Heart right ventricle (tissue), 16 donors: ENCODE results near the gene TMPRSS4. TPM values are rescaled to one million over a fixed set of nuclear protein-coding genes. Genes with fewer than 3 reads are reported as not detected.

ENCODE experiments used
- ATAC-seq, 8 donors: fragments of 200-7000 bp; cut with Tn5 transposase; one replicate each; pipeline ENCODE4 v1.9.1; 2020; ENCODE audit warnings: mild to moderate bottlenecking in 8 of 8, moderate library complexity in 8 of 8, moderate number of reproducible peaks in 1 of 8
- DNase-seq, 2 donors: peaks; one replicate each; pipeline ENCODE4 v3.0.0-alpha.2; 2020
- H3K27ac ChIP-seq, 10 donors: fragments of 200-600 bp; sonication (generic) in 2 of 10; one replicate each; pipeline versions ENCODE4 v1.5.0 to v1.8.0; 2020 to 2022; ENCODE audit warnings: mild to moderate bottlenecking in 3 of 10
- H3K27me3 ChIP-seq, 7 donors: fragments of 200-600 bp; one replicate each; pipeline ENCODE4 v1.8.0; 2021 to 2022; ENCODE audit warnings: mild to moderate bottlenecking in 2 of 7
- H3K36me3 ChIP-seq, 9 donors: fragments of 200-600 bp; sonication (generic) in 1 of 9; one replicate each; pipeline versions ENCODE4 v1.5.0 to v1.8.0; 2020 to 2022; ENCODE audit warnings: mild to moderate bottlenecking in 2 of 9
- H3K4me1 ChIP-seq, 9 donors: fragments of 200-600 bp; sonication (generic) in 1 of 9; one replicate each; pipeline versions ENCODE4 v1.5.0 to v1.8.0; 2020 to 2022; ENCODE audit warnings: mild to moderate bottlenecking in 4 of 9
- H3K4me3 ChIP-seq, 10 donors: fragments of 200-600 bp; sonication (generic) in 2 of 10; one replicate each; pipeline versions ENCODE4 v1.5.0 to v1.8.0; 2020 to 2022; ENCODE audit warnings: mild to moderate bottlenecking in 7 of 10, moderate library complexity in 2 of 10
- H3K9me3 ChIP-seq, 11 donors: fragments of 200-600 bp in 10 of 11; sonication (generic) in 2 of 11; one replicate each; pipeline versions ENCODE4 v1.5.0 to v1.8.0; 2013 to 2022; ENCODE audit warnings: mild to moderate bottlenecking in 2 of 11, control low read depth in 1 of 11, moderate library complexity in 1 of 11
- WGBS, 2 donors: extraction: QIAGEN DNeasy Blood & Tissue Kit; methylation state at CpG; one replicate each; pipeline ENCODE4 v1.1.7; 2013; ENCODE audit warnings: inconsistent platforms in 1 of 2; 5-methylcytosine and 5-hydroxymethylcytosine counted together
- intact Hi-C, 10 donors: fragments of 100-400 bp; cut with DNase I; formaldehyde crosslinking; loops; one replicate each; pipeline versions ENCODE4 v1.11.1 to v1.14.2; 2022
- polyA plus RNA-seq, 2 donors: library from polyadenylated mRNA; stranded (reverse); fragments of 200-250 nt; gene quantifications; one replicate each; pipeline ENCODE4 v1.2.3, GENCODE V29; 2013
- total RNA-seq, 10 donors: library from RNA; stranded (reverse); fragmentation: NEBNext Ultra II Directional in 3 of 10; extraction: Animal tissue kit (Norgen Biotek cat#: 25700) in 3 of 10; gene quantifications; one replicate each; pipeline versions ENCODE4 v1.2.1 to v1.2.4, GENCODE V29; 2021 to 2023
- TF ChIP-seq, protein P1 (sequence below), 9 donors: fragments of 200-600 bp; sonication (generic) in 2 of 9; IDR thresholded peaks; one replicate each; pipeline versions ENCODE4 v1.5.0 to v1.8.0; 2021 to 2022; ENCODE audit warnings: antibody characterized with exemption in 9 of 9, mild to moderate bottlenecking in 5 of 9, moderate library complexity in 1 of 9
- donor health status: Arrhythmogenic right ventricular cardiomyopathy.
- donor health status: ischemic (EF 13 %, LVEDD 7.1; RV severe dilation, severe dysfunction).
- donor health status: healthy with polysubstance abuse.
- donor health status: DM: no; HTN: yes; CAD: no.
- donor health status: DM: no; HTN: no; CAD: no.
- donor health status: ischemic (EF 25% LVEDD 6.9; RV normal size, moderate dysfunction).
- donor health status: ischemic (EF 25% LVEDD 5.7; RV mildly dilated, moderate dysfunction).
- donor health status: healthy.
- donor health status: DM: yes; HTN: yes; CAD: no.
- donor health status: Ischemic cardiomyopathy.
- donor health status: ischemic (EF 35%, LVEDD 5.7; RV mildly dilated, moderate dysfunction).
- donor health status: nonischemic (EF 11% LVEDD 7.7; RV severe dilation, severe dysfunction).
- donor health status: DM: yes; HTN: yes; CAD: no.
- donor health status: PGD.
- donor health status: ischemic (EF 29% LVEDD 5.4; RV normal size, mild dysfunction).
- donor health status: nonischemic (EF 23%, LVEDD 6.1; RV moderate dilation, normal function).

Gene TMPRSS4
- total and polyA plus RNA-seq, 12 donors, result 0.34 to 1.4 (median 0.84) TPM; not detected in 8

DNA sequence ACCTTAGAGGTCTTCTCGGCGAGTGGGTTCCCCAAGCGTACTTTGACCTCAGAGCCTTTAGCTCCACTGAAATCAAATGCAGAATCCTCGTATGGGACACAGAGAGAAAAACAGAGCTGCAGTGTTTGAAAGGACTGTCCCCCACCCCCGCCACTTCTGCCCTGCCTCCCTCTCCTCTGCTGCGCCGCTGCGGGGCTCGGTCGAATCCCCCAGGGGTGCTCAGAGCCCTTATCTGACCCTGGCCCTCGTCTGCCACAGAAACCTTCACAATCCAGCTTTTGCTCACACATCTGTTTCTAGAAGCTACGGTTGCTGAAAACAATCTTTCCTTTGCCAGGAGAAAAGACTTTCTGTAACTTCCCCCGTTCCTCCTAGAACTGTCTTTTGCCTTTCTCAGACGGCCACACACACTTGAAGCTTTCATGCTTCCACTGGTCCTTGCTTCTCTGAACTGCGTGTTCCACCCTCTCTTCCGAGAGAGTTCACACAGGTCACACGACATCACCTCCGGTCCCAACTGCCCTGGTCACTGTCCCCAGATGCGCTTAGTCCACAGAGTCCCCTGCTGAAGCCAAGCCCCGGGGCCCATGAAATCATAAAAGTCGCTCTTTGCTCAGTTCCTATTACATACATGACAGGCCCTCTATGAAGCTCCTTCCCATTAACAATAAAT is 6.1 kb downstream of the TMPRSS4 start:
- Histone ChIP-seq H3K9me3 (peaks cover 0 to 17% (median 0%) of the 10 kb centered on the region in 11 donors), H3K4me1 (peaks cover 0 to 35% (median 20%) of the 10 kb centered on the region in 9 donors), H3K4me3 (no peak overlapping the region), H3K27ac (peak overlapping the region in 8 of 10 donors; percentile 20 to 86 (median 54)), H3K36me3 (no peaks in the 10 kb centered on the region), H3K27me3 (no peaks in the 10 kb centered on the region)
- 59 to 63% methylated on average over 21 of the region's 21 CpGs for WGBS, 2 donors
- intact Hi-C loops, result no loop called here
- ATAC-seq (peak in 5 of 8 donors; percentile 21 to 43 (median 26)), DNase-seq (no peak)
- TF ChIP-seq, protein P1, sequence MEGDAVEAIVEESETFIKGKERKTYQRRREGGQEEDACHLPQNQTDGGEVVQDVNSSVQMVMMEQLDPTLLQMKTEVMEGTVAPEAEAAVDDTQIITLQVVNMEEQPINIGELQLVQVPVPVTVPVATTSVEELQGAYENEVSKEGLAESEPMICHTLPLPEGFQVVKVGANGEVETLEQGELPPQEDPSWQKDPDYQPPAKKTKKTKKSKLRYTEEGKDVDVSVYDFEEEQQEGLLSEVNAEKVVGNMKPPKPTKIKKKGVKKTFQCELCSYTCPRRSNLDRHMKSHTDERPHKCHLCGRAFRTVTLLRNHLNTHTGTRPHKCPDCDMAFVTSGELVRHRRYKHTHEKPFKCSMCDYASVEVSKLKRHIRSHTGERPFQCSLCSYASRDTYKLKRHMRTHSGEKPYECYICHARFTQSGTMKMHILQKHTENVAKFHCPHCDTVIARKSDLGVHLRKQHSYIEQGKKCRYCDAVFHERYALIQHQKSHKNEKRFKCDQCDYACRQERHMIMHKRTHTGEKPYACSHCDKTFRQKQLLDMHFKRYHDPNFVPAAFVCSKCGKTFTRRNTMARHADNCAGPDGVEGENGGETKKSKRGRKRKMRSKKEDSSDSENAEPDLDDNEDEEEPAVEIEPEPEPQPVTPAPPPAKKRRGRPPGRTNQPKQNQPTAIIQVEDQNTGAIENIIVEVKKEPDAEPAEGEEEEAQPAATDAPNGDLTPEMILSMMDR (IDR thresholded peaks at IDR 0.05), result no peak

- 14 to 18% methylated on average over 4 of the region's 4 CpGs for WGBS, 2 donors
- Histone ChIP-seq H3K4me3 (no peak overlapping the region), H3K36me3 (no peaks in the 10 kb centered on the region), H3K9me3 (peaks cover 0 to 20% (median 0%) of the 10 kb centered on the region in 11 donors), H3K27me3 (no peaks in the 10 kb centered on the region), H3K4me1 (peaks cover 0 to 35% (median 20%) of the 10 kb centered on the region in 9 donors), H3K27ac (peak overlapping the region in 9 of 10 donors; percentile 3 to 86 (median 64))
- intact Hi-C loops, result no loop called here
- TF ChIP-seq, protein P1 (IDR thresholded peaks at IDR 0.05), result no peak
- peak; percentile 44 to 89 (median 78) for ATAC-seq
- peak in 1 of 2 donors; percentile 43 for DNase-seq
Measured at GRCh38 chr11:118084247-118084646, 7.4 kb downstream of the TMPRSS4 start.

- no peak for DNase-seq
- peaks cover 0 to 20% (median 0%) of the 10 kb centered on the region in 11 donors for H3K9me3 ChIP-seq
Measured at GRCh38 chr11:118084656-118085055, 7.8 kb downstream of the TMPRSS4 start.

DNA sequence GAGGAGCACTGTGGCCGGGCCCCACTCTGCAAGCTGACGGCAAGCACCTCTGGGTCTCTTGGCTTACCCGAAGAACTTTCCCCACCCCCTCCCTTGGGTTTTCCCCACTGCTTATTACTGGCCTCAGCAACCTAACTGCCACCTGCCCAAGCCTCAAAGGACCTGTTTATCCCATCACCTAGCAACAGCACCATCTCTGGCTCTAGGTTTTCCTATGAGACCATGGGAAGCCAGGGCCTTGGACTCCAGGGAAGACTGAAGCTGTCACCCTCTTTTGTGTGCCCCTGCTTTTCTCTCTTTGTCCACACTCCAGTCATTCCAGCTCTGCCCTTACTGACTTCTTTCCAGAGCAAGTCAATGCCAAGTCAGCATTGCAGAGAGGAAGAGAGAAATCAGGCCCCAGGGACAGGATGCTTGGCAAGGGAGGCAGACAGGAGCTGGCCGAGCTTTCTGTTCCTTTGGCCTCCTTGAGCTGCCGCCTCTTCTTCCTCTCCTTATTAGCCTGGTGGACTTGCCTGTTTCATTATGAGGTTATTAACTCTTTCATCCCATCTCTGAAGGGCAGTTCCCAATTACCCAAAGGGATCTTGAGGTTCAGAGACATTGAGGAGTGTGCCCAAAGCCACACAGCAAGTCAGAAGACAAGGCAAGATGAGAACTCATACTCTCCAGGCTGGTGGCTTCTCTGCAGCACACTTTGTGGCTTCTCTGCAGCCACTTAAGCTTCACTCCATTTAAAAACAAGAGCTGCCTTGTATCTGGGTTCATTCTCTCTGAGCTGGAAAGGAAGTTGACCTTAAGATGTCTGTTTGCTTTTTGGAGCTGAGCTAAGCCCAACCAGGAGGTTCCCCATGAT is 10.3 kb downstream of the TMPRSS4 start, which contains the start of gene SMIM35:
SMIM35 (minus strand) TSS at position 51 of the 856 bp plus-strand sequence. CDS start 206 bp downstream, outside the sequence.
- H3K9me3 ChIP-seq, result peaks cover 0 to 20% (median 0%) of the 10 kb centered on the region in 11 donors
- H3K4me3 ChIP-seq, result no peak within 1 kb of the TSS
- TF ChIP-seq, protein P1 (IDR thresholded peaks at IDR 0.05), result no peak
- 54 to 72% methylated on average over 5 of the region's 5 CpGs for WGBS, 2 donors
- no peaks in the 10 kb centered on the region for H3K36me3 ChIP-seq
- intact Hi-C loops, result no loop called here
- DNase-seq (no peak), ATAC-seq (no peak)
- no peaks in the 10 kb centered on the region for H3K27me3 ChIP-seq
- peaks cover 0 to 34% (median 20%) of the 10 kb centered on the region in 9 donors for H3K4me1 ChIP-seq
- peak within 1 kb of the TSS in 1 of 10 donors; percentile 73 for H3K27ac ChIP-seq

More at GRCh38 chr11:118084656-118085055, 7.8 kb downstream of the TMPRSS4 start:
- Histone ChIP-seq H3K4me1 (peaks cover 0 to 35% (median 20%) of the 10 kb centered on the region in 9 donors), H3K36me3 (no peaks in the 10 kb centered on the region), H3K27ac (peak overlapping the region in 8 of 10 donors; percentile 45 to 86 (median 64)), H3K27me3 (no peaks in the 10 kb centered on the region), H3K4me3 (no peak overlapping the region)
- TF ChIP-seq, protein P1 (IDR thresholded peaks at IDR 0.05), result no peak
- no peak for ATAC-seq
- intact Hi-C loops, result no loop called here
